Memory B cell (primary cell): Measurements from ENCODE around the gene DLST.

Experiments
- ATAC-seq: fragments of 150-1000 bp; cut with Tn5 transposase; 2 replicates; pipeline ENCODE4 v1.10.0; 2021; ENCODE audit warnings: low read depth, mild to moderate bottlenecking, moderate library complexity
- DNase-seq, 2 donors: peaks; one replicate each; pipeline ENCODE4 v3.0.0; 2022; ENCODE audit warnings: low spot score in 2 of 2
- H3K27ac Mint-ChIP-seq: one replicate; pipeline ENCODE4 v1.8.0; 2022; ENCODE audit warnings: mild to moderate bottlenecking, moderate library complexity, mixed read lengths
- H3K27me3 Mint-ChIP-seq: one replicate; pipeline ENCODE4 v1.8.0; 2022; ENCODE audit warnings: mixed read lengths
- H3K36me3 Mint-ChIP-seq: one replicate; pipeline ENCODE4 v1.8.0; 2022; ENCODE audit warnings: mild to moderate bottlenecking, mixed read lengths
- H3K4me1 Mint-ChIP-seq: one replicate; pipeline ENCODE4 v1.8.0; 2022; ENCODE audit warnings: mixed read lengths
- H3K4me3 Mint-ChIP-seq: one replicate; pipeline ENCODE4 v1.8.0; 2022; ENCODE audit warnings: mild to moderate bottlenecking, moderate library complexity, mixed read lengths
- H3K9me3 Mint-ChIP-seq: one replicate; pipeline ENCODE4 v1.8.0; 2022; ENCODE audit warnings: mixed read lengths

DLST gene

GRCh38 chr14:74951443-74952179, 69.9 kb downstream of the DLST start:
- ATAC-seq (no peak), DNase-seq (no peak)
- H3K27ac Mint-ChIP-seq, result no peak overlapping the region
- H3K27me3 Mint-ChIP-seq, result peaks cover 11% of the 10 kb centered on the region
- H3K36me3 Mint-ChIP-seq, result no peaks in the 10 kb centered on the region
- no peak overlapping the region for H3K4me3 Mint-ChIP-seq
- no peaks in the 10 kb centered on the region for H3K9me3 Mint-ChIP-seq
- peaks cover 8% of the 10 kb centered on the region for H3K4me1 Mint-ChIP-seq

GRCh38 chr14:74952180-74952665, 70.5 kb downstream of the DLST start:
- Mint-ChIP-seq H3K27me3 (peaks cover 11% of the 10 kb centered on the region), H3K9me3 (no peaks in the 10 kb centered on the region), H3K4me1 (peaks cover 3% of the 10 kb centered on the region), H3K36me3 (no peaks in the 10 kb centered on the region), H3K4me3 (no peak overlapping the region), H3K27ac (no peak overlapping the region)
- DNase-seq (no peak), ATAC-seq (no peak)

GRCh38 chr14:74952697-74953484, 71.2 kb downstream of the DLST start:
- no peaks in the 10 kb centered on the region for H3K36me3 Mint-ChIP-seq

More at GRCh38 chr14:74952697-74953484, 71.2 kb downstream of the DLST start:
- ATAC-seq (no peak), DNase-seq (no peak)
- H3K4me3 Mint-ChIP-seq, result no peak overlapping the region
- H3K9me3 Mint-ChIP-seq, result no peaks in the 10 kb centered on the region
- peaks cover 3% of the 10 kb centered on the region for H3K4me1 Mint-ChIP-seq
- peaks cover 11% of the 10 kb centered on the region for H3K27me3 Mint-ChIP-seq
- H3K27ac Mint-ChIP-seq, result no peak overlapping the region
